ENCODE results near the gene POU2F3.

The POU2F3 gene

GRCh38 chr11:120334894-120335462 is 95.0 kb downstream of the POU2F3 start (continued):
- TF ChIP-seq, protein P1, sequence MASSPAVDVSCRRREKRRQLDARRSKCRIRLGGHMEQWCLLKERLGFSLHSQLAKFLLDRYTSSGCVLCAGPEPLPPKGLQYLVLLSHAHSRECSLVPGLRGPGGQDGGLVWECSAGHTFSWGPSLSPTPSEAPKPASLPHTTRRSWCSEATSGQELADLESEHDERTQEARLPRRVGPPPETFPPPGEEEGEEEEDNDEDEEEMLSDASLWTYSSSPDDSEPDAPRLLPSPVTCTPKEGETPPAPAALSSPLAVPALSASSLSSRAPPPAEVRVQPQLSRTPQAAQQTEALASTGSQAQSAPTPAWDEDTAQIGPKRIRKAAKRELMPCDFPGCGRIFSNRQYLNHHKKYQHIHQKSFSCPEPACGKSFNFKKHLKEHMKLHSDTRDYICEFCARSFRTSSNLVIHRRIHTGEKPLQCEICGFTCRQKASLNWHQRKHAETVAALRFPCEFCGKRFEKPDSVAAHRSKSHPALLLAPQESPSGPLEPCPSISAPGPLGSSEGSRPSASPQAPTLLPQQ (tag by site-specific recombination; IDR thresholded peaks at IDR 0.05) = peak; percentile 74; the same call in 1 of the 2 replicates
- TF ChIP-seq REST (tag by site-specific recombination; IDR thresholded peaks at IDR 0.05) (no peak), ZNF654 (tag by site-specific recombination; IDR thresholded peaks at IDR 0.05; ENCODE audit: low read depth) (peak; percentile 63), ZBTB8A (tag by site-specific recombination; IDR thresholded peaks at IDR 0.05) (0 out of 2 replicates have a peak, but pooled peaks have one; percentile 12), MYNN (tag by site-specific recombination; IDR thresholded peaks at IDR 0.05; ENCODE audit: borderline replicate concordance) (no peak), ZNF510 (tag by site-specific recombination; IDR thresholded peaks at IDR 0.05; ENCODE audit: insufficient replicate concordance) (no peak), ZBTB11 (tag by site-specific recombination; conservative IDR thresholded peaks at IDR 0.05; ENCODE audit: low read depth) (no peak), WT1 (tag by site-specific recombination; IDR thresholded peaks at IDR 0.05) (peak; percentile 47; the same call in 1 of the 2 replicates), KLF10 (tag by site-specific recombination; IDR thresholded peaks at IDR 0.05) (peak; percentile 66; the same call in 1 of the 2 replicates), PRDM10 (tag by site-specific recombination; IDR thresholded peaks at IDR 0.05) (peak; percentile 41; the same call in 1 of the 2 replicates), SP3 (tag by site-specific recombination; IDR thresholded peaks at IDR 0.05) (no peak), ZNF302 (tag by site-specific recombination; IDR thresholded peaks at IDR 0.05; ENCODE audit: low read depth) (no peak), ATF2 (tag by site-specific recombination; IDR thresholded peaks at IDR 0.05; ENCODE audit: low read depth) (peak; percentile 90), ZBTB48 (tag by site-specific recombination; IDR thresholded peaks at IDR 0.05) (no peak), ZNF341 (tag by site-specific recombination; IDR thresholded peaks at IDR 0.05; ENCODE audit: low read depth) (peak; percentile 63)
- TF ChIP-seq, protein P2, sequence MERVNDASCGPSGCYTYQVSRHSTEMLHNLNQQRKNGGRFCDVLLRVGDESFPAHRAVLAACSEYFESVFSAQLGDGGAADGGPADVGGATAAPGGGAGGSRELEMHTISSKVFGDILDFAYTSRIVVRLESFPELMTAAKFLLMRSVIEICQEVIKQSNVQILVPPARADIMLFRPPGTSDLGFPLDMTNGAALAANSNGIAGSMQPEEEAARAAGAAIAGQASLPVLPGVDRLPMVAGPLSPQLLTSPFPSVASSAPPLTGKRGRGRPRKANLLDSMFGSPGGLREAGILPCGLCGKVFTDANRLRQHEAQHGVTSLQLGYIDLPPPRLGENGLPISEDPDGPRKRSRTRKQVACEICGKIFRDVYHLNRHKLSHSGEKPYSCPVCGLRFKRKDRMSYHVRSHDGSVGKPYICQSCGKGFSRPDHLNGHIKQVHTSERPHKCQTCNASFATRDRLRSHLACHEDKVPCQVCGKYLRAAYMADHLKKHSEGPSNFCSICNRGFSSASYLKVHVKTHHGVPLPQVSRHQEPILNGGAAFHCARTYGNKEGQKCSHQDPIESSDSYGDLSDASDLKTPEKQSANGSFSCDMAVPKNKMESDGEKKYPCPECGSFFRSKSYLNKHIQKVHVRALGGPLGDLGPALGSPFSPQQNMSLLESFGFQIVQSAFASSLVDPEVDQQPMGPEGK (tag by site-specific recombination; IDR thresholded peaks at IDR 0.05) = peak; percentile 87
- TF ChIP-seq, protein P3, sequence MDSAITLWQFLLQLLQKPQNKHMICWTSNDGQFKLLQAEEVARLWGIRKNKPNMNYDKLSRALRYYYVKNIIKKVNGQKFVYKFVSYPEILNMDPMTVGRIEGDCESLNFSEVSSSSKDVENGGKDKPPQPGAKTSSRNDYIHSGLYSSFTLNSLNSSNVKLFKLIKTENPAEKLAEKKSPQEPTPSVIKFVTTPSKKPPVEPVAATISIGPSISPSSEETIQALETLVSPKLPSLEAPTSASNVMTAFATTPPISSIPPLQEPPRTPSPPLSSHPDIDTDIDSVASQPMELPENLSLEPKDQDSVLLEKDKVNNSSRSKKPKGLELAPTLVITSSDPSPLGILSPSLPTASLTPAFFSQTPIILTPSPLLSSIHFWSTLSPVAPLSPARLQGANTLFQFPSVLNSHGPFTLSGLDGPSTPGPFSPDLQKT (IDR thresholded peaks at IDR 0.05; ENCODE audit: borderline replicate concordance, low read depth, low read length) = no peak
- TF ChIP-seq, protein P4, sequence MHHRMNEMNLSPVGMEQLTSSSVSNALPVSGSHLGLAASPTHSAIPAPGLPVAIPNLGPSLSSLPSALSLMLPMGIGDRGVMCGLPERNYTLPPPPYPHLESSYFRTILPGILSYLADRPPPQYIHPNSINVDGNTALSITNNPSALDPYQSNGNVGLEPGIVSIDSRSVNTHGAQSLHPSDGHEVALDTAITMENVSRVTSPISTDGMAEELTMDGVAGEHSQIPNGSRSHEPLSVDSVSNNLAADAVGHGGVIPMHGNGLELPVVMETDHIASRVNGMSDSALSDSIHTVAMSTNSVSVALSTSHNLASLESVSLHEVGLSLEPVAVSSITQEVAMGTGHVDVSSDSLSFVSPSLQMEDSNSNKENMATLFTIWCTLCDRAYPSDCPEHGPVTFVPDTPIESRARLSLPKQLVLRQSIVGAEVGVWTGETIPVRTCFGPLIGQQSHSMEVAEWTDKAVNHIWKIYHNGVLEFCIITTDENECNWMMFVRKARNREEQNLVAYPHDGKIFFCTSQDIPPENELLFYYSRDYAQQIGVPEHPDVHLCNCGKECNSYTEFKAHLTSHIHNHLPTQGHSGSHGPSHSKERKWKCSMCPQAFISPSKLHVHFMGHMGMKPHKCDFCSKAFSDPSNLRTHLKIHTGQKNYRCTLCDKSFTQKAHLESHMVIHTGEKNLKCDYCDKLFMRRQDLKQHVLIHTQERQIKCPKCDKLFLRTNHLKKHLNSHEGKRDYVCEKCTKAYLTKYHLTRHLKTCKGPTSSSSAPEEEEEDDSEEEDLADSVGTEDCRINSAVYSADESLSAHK (tag by site-specific recombination; IDR thresholded peaks at IDR 0.05) = peak; percentile 76
